ENCODE results near the gene ZC3H14.
"Not testable (repeated sequence)": the region's sequence is repeated elsewhere in the genome, so short reads cannot be mapped to it uniquely, and the experiment has no call there.

Gene ZC3H14

GRCh38 chr14:88562831-88563686, at the start of gene ZC3H14:
Gene ZC3H14 (plus strand): TSS chr14:88563037. CDS start chr14:88563134, 97 bp downstream.
- peaks cover 2 to 3% of the 10 kb centered on the region in 2 donors for H3K36me3 ChIP-seq (ENCODE audit: control insufficient read depth in 2 of 2, insufficient read depth in 2 of 2, low read length in 2 of 2)
- H3K4me3 ChIP-seq (ENCODE audit: low read length in 2 of 2) = peak within 1 kb of the TSS; percentile 82 to 91
- peaks cover 8% of the 10 kb centered on the region for H3K4me1 ChIP-seq (ENCODE audit: control insufficient read depth, insufficient read depth, low read length)
- H3K9ac ChIP-seq (ENCODE audit: low read length in 2 of 2) = peak within 1 kb of the TSS; percentile 66 to 87
- no peaks in the 10 kb centered on the region for H3K27me3 ChIP-seq (ENCODE audit: control insufficient read depth in 1 of 2, insufficient read depth in 2 of 2, low read length in 2 of 2)
- peak within 1 kb of the TSS; percentile 81 for H3K27ac ChIP-seq (ENCODE audit: low read length)
- H3K9me3 ChIP-seq (ENCODE audit: control insufficient read depth in 2 of 2, low read length in 2 of 2) = no peaks in the 10 kb centered on the region

- no peak overlapping the region for H3K4me3 ChIP-seq (ENCODE audit: low read length in 2 of 2)
- peaks cover 6 to 15% of the 10 kb centered on the region in 2 donors for H3K36me3 ChIP-seq (ENCODE audit: control insufficient read depth in 2 of 2, insufficient read depth in 2 of 2, low read length in 2 of 2)
- no peaks in the 10 kb centered on the region for H3K9me3 ChIP-seq (ENCODE audit: control insufficient read depth in 2 of 2, low read length in 2 of 2)
- H3K27ac ChIP-seq (ENCODE audit: low read length) = no peak overlapping the region
- no peak overlapping the region for H3K9ac ChIP-seq (ENCODE audit: low read length in 2 of 2)
- H3K27me3 ChIP-seq (ENCODE audit: control insufficient read depth in 1 of 2, insufficient read depth in 2 of 2, low read length in 2 of 2) = no peaks in the 10 kb centered on the region
- no peaks in the 10 kb centered on the region for H3K4me1 ChIP-seq (ENCODE audit: control insufficient read depth, insufficient read depth, low read length)
Measured at GRCh38 chr14:88515499-88516221, 47.2 kb upstream of the ZC3H14 start.

- no peaks in the 10 kb centered on the region for H3K27me3 ChIP-seq (ENCODE audit: control insufficient read depth in 1 of 2, insufficient read depth in 2 of 2, low read length in 2 of 2)
- H3K9ac ChIP-seq (ENCODE audit: low read length in 2 of 2) = no peak overlapping the region
- no peak overlapping the region for H3K4me3 ChIP-seq (ENCODE audit: low read length in 2 of 2)
- no peak overlapping the region for H3K27ac ChIP-seq (ENCODE audit: low read length)
- no peaks in the 10 kb centered on the region for H3K9me3 ChIP-seq (ENCODE audit: control insufficient read depth in 2 of 2, low read length in 2 of 2)
- H3K4me1 ChIP-seq (ENCODE audit: control insufficient read depth, insufficient read depth, low read length) = no peaks in the 10 kb centered on the region
- peaks cover 6 to 15% of the 10 kb centered on the region in 2 donors for H3K36me3 ChIP-seq (ENCODE audit: control insufficient read depth in 2 of 2, insufficient read depth in 2 of 2, low read length in 2 of 2)
Measured at GRCh38 chr14:88516861-88517357, 45.9 kb upstream of the ZC3H14 start.

GRCh38 chr14:88518592-88519512, 44.0 kb upstream of the ZC3H14 start:
- peaks cover 6 to 15% of the 10 kb centered on the region in 2 donors for H3K36me3 ChIP-seq (ENCODE audit: control insufficient read depth in 2 of 2, insufficient read depth in 2 of 2, low read length in 2 of 2)
- H3K9ac ChIP-seq (ENCODE audit: low read length in 2 of 2) = no peak overlapping the region
- no peaks in the 10 kb centered on the region for H3K4me1 ChIP-seq (ENCODE audit: control insufficient read depth, insufficient read depth, low read length)
- H3K4me3 ChIP-seq (ENCODE audit: low read length in 2 of 2) = no peak overlapping the region
- H3K27me3 ChIP-seq (ENCODE audit: control insufficient read depth in 1 of 2, insufficient read depth in 2 of 2, low read length in 2 of 2) = no peaks in the 10 kb centered on the region
- H3K27ac ChIP-seq (ENCODE audit: low read length) = no peak overlapping the region
- H3K9me3 ChIP-seq (ENCODE audit: control insufficient read depth in 2 of 2, low read length in 2 of 2) = peaks cover 0 to 2% of the 10 kb centered on the region in 2 donors

- Histone ChIP-seq H3K9me3 (ENCODE audit: control insufficient read depth in 2 of 2, low read length in 2 of 2) (peaks cover 1 to 2% of the 10 kb centered on the region in 2 donors), H3K4me3 (ENCODE audit: low read length in 2 of 2) (no peak overlapping the region), H3K27ac (ENCODE audit: low read length) (no peak overlapping the region), H3K27me3 (ENCODE audit: control insufficient read depth in 1 of 2, insufficient read depth in 2 of 2, low read length in 2 of 2) (no peaks in the 10 kb centered on the region), H3K4me1 (ENCODE audit: control insufficient read depth, insufficient read depth, low read length) (no peaks in the 10 kb centered on the region), H3K9ac (ENCODE audit: low read length in 2 of 2) (no peak overlapping the region), H3K36me3 (ENCODE audit: control insufficient read depth in 2 of 2, insufficient read depth in 2 of 2, low read length in 2 of 2) (peaks cover 5 to 13% of the 10 kb centered on the region in 2 donors)
Measured at GRCh38 chr14:88519907-88520306, 42.9 kb upstream of the ZC3H14 start.

GRCh38 chr14:88521818-88522217, 41.0 kb upstream of the ZC3H14 start:
- H3K27me3 ChIP-seq (ENCODE audit: control insufficient read depth in 1 of 2, insufficient read depth in 2 of 2, low read length in 2 of 2) = no peaks in the 10 kb centered on the region
- H3K27ac ChIP-seq (ENCODE audit: low read length) = no peak overlapping the region
- H3K4me3 ChIP-seq (ENCODE audit: low read length in 2 of 2) = no peak overlapping the region
- peaks cover 0 to 1% of the 10 kb centered on the region in 2 donors for H3K36me3 ChIP-seq (ENCODE audit: control insufficient read depth in 2 of 2, insufficient read depth in 2 of 2, low read length in 2 of 2)
- H3K9me3 ChIP-seq (ENCODE audit: control insufficient read depth in 2 of 2, low read length in 2 of 2) = peaks cover 2% of the 10 kb centered on the region in 2 donors
- H3K4me1 ChIP-seq (ENCODE audit: control insufficient read depth, insufficient read depth, low read length) = no peaks in the 10 kb centered on the region
- H3K9ac ChIP-seq (ENCODE audit: low read length in 2 of 2) = no peak overlapping the region

GRCh38 chr14:88522393-88522792, 40.4 kb upstream of the ZC3H14 start:
- Histone ChIP-seq H3K27me3 (ENCODE audit: control insufficient read depth in 1 of 2, insufficient read depth in 2 of 2, low read length in 2 of 2) (no peaks in the 10 kb centered on the region), H3K9ac (ENCODE audit: low read length in 2 of 2) (no peak overlapping the region), H3K27ac (ENCODE audit: low read length) (no peak overlapping the region), H3K4me3 (ENCODE audit: low read length in 2 of 2) (no peak overlapping the region), H3K9me3 (ENCODE audit: control insufficient read depth in 2 of 2, low read length in 2 of 2) (peaks cover 2% of the 10 kb centered on the region in 2 donors), H3K36me3 (ENCODE audit: control insufficient read depth in 2 of 2, insufficient read depth in 2 of 2, low read length in 2 of 2) (no peaks in the 10 kb centered on the region), H3K4me1 (ENCODE audit: control insufficient read depth, insufficient read depth, low read length) (no peaks in the 10 kb centered on the region)

GRCh38 chr14:88529889-88530288, 32.9 kb upstream of the ZC3H14 start:
- not testable (repeated sequence) for H3K9me3 ChIP-seq (ENCODE audit: control insufficient read depth in 2 of 2, low read length in 2 of 2); H3K9ac ChIP-seq (ENCODE audit: low read length in 2 of 2); H3K4me1 ChIP-seq (ENCODE audit: control insufficient read depth, insufficient read depth, low read length); H3K36me3 ChIP-seq (ENCODE audit: control insufficient read depth in 2 of 2, insufficient read depth in 2 of 2, low read length in 2 of 2); H3K27me3 ChIP-seq (ENCODE audit: control insufficient read depth in 1 of 2, insufficient read depth in 2 of 2, low read length in 2 of 2); H3K4me3 ChIP-seq (ENCODE audit: low read length in 2 of 2); H3K27ac ChIP-seq (ENCODE audit: low read length)

- no peaks in the 10 kb centered on the region for H3K27me3 ChIP-seq (ENCODE audit: control insufficient read depth in 1 of 2, insufficient read depth in 2 of 2, low read length in 2 of 2)
- no peaks in the 10 kb centered on the region for H3K9me3 ChIP-seq (ENCODE audit: control insufficient read depth in 2 of 2, low read length in 2 of 2)
- H3K27ac ChIP-seq (ENCODE audit: low read length) = no peak overlapping the region
- H3K4me3 ChIP-seq (ENCODE audit: low read length in 2 of 2) = no peak overlapping the region
- H3K9ac ChIP-seq (ENCODE audit: low read length in 2 of 2) = no peak overlapping the region
- H3K36me3 ChIP-seq (ENCODE audit: control insufficient read depth in 2 of 2, insufficient read depth in 2 of 2, low read length in 2 of 2) = peaks cover 0 to 12% of the 10 kb centered on the region in 2 donors
- H3K4me1 ChIP-seq (ENCODE audit: control insufficient read depth, insufficient read depth, low read length) = no peaks in the 10 kb centered on the region
Measured at GRCh38 chr14:88533064-88533602, 29.7 kb upstream of the ZC3H14 start.

- Histone ChIP-seq H3K4me3 (ENCODE audit: low read length in 2 of 2) (no peak overlapping the region), H3K9ac (ENCODE audit: low read length in 2 of 2) (no peak overlapping the region), H3K27ac (ENCODE audit: low read length) (no peak overlapping the region), H3K4me1 (ENCODE audit: control insufficient read depth, insufficient read depth, low read length) (no peaks in the 10 kb centered on the region), H3K27me3 (ENCODE audit: control insufficient read depth in 1 of 2, insufficient read depth in 2 of 2, low read length in 2 of 2) (no peaks in the 10 kb centered on the region), H3K36me3 (ENCODE audit: control insufficient read depth in 2 of 2, insufficient read depth in 2 of 2, low read length in 2 of 2) (peaks cover 0 to 15% of the 10 kb centered on the region in 2 donors), H3K9me3 (ENCODE audit: control insufficient read depth in 2 of 2, low read length in 2 of 2) (no peaks in the 10 kb centered on the region)
Measured at GRCh38 chr14:88535149-88535548, 27.7 kb upstream of the ZC3H14 start.
